RWPE2 (cell line): Measurements from ENCODE around the gene GOLGA6B.

Source experiments
- ATAC-seq: fragments of 200-7000 bp; cut with Tn5 transposase; 3 replicates; pipeline ENCODE4 v1.9.1; 2021; ENCODE audit warnings: low read depth
- DNase-seq: peaks from one replicate; pipeline ENCODE4 v3.0.0-alpha.2; 2020; ENCODE audit warnings: low spot score
- H3K27ac ChIP-seq: fragments of 450-650 bp; 2 replicates; pipeline ENCODE4 v1.5.1; 2017; ENCODE audit warnings: mild to moderate bottlenecking; ENCODE audit not compliant: poor library complexity, severe bottlenecking
- H3K27me3 ChIP-seq: fragments of 250-450 bp; sonication (Bioruptor Pico); 2 replicates; pipeline ENCODE4 v1.5.1; 2021; ENCODE audit warnings: mild to moderate bottlenecking, moderate library complexity; ENCODE audit not compliant: insufficient read depth, poor library complexity, severe bottlenecking
- H3K36me3 ChIP-seq: fragments of 250-450 bp; sonication (Bioruptor Pico); 2 replicates; pipeline ENCODE4 v1.5.1; 2020; ENCODE audit warnings: low read depth, mild to moderate bottlenecking, moderate library complexity
- H3K4me1 ChIP-seq: fragments of 250-450 bp; sonication (Bioruptor Pico); 2 replicates; pipeline ENCODE4 v1.5.1; 2021; ENCODE audit warnings: mild to moderate bottlenecking, moderate library complexity; ENCODE audit not compliant: insufficient read depth, poor library complexity, severe bottlenecking
- H3K4me3 ChIP-seq: fragments of 250-450 bp; sonication (Bioruptor Pico); 2 replicates; pipeline ENCODE4 v1.5.1; 2021; ENCODE audit warnings: mild to moderate bottlenecking, moderate library complexity; ENCODE audit not compliant: severe bottlenecking
- H3K9me3 ChIP-seq: fragments of 250-450 bp; sonication (Bioruptor Pico); 2 replicates; pipeline ENCODE4 v1.5.1; 2021; ENCODE audit warnings: mild to moderate bottlenecking, moderate library complexity; ENCODE audit not compliant: severe bottlenecking
- CTCF ChIP-seq: fragments of 450-650 bp; IDR thresholded peaks from one replicate; pipeline ENCODE4 v1.5.1; 2017; ENCODE audit warnings: mild to moderate bottlenecking, moderate library complexity; ENCODE audit not compliant: poor library complexity, severe bottlenecking

The GOLGA6B gene

GRCh38 chr15:72685925-72686794 lies 31.7 kb downstream of the GOLGA6B start, which contains the start of the genes BBS4 and HIGD2B:
Gene BBS4 (plus strand): TSS chr15:72686207. CDS start chr15:72686228, 21 bp downstream.
Gene HIGD2B (minus strand): TSS chr15:72686182. CDS start chr15:72676374, 9,808 bp downstream.
- no peak for TF ChIP-seq CTCF
- peak within 1 kb of the TSS; percentile 78 for H3K27ac ChIP-seq
- DNase-seq = peak; percentile 91
- no peaks in the 10 kb centered on the region for H3K9me3 ChIP-seq
- H3K4me3 ChIP-seq = peak within 1 kb of the TSS; percentile 65
- peak; percentile 97 for ATAC-seq
- H3K36me3 ChIP-seq = no peaks in the 10 kb centered on the region
- H3K4me1 ChIP-seq = no peaks in the 10 kb centered on the region
- no peaks in the 10 kb centered on the region for H3K27me3 ChIP-seq

GRCh38 chr15:72688697-72689096 lies 34.2 kb downstream of the GOLGA6B start:
- TF ChIP-seq CTCF = no peak

GRCh38 chr15:72690938-72691337 lies 36.4 kb downstream of the GOLGA6B start:
- H3K27ac ChIP-seq = no peak overlapping the region
- no peaks in the 10 kb centered on the region for H3K9me3 ChIP-seq
- no peaks in the 10 kb centered on the region for H3K36me3 ChIP-seq
- no peak for TF ChIP-seq CTCF
- H3K4me1 ChIP-seq = no peaks in the 10 kb centered on the region
- no peak overlapping the region for H3K4me3 ChIP-seq
- DNase-seq (no peak), ATAC-seq (no peak)
- H3K27me3 ChIP-seq = no peaks in the 10 kb centered on the region

More at GRCh38 chr15:72688697-72689096, 34.2 kb downstream of the GOLGA6B start:
- no peaks in the 10 kb centered on the region for H3K36me3 ChIP-seq
- DNase-seq (no peak), ATAC-seq (no peak)
- no peak overlapping the region for H3K27ac ChIP-seq
- H3K27me3 ChIP-seq = no peaks in the 10 kb centered on the region
- no peak overlapping the region for H3K4me3 ChIP-seq
- no peaks in the 10 kb centered on the region for H3K9me3 ChIP-seq
- no peaks in the 10 kb centered on the region for H3K4me1 ChIP-seq

GRCh38 chr15:72698938-72699337 lies 44.4 kb downstream of the GOLGA6B start:
- TF ChIP-seq CTCF = no peak
- no peak for ATAC-seq
- H3K4me3 ChIP-seq = no peak overlapping the region
- no peak overlapping the region for H3K27ac ChIP-seq
- H3K36me3 ChIP-seq = no peaks in the 10 kb centered on the region
- H3K27me3 ChIP-seq = no peaks in the 10 kb centered on the region
- DNase-seq = no peak
- H3K9me3 ChIP-seq = no peaks in the 10 kb centered on the region
- peaks cover 6% of the 10 kb centered on the region for H3K4me1 ChIP-seq

- Histone ChIP-seq H3K27me3 (no peaks in the 10 kb centered on the region), H3K4me3 (no peak overlapping the region), H3K9me3 (no peaks in the 10 kb centered on the region), H3K4me1 (peaks cover 6% of the 10 kb centered on the region), H3K27ac (no peak overlapping the region), H3K36me3 (no peaks in the 10 kb centered on the region)
- ATAC-seq (no peak), DNase-seq (no peak)
- TF ChIP-seq CTCF = no peak
Observed at GRCh38 chr15:72700076-72700475, 45.6 kb downstream of the GOLGA6B start.
